ENCODE data around the gene IGLL5. TPM values are rescaled to one million over a fixed set of nuclear protein-coding genes. Genes with fewer than 3 reads are reported as not detected.

IGLL5 gene
- total and polyA plus RNA-seq, 2 of the 13 experiments (the other 11 are each of a cell fraction or from before 2014, with no cell fraction given): not detected

DNA sequence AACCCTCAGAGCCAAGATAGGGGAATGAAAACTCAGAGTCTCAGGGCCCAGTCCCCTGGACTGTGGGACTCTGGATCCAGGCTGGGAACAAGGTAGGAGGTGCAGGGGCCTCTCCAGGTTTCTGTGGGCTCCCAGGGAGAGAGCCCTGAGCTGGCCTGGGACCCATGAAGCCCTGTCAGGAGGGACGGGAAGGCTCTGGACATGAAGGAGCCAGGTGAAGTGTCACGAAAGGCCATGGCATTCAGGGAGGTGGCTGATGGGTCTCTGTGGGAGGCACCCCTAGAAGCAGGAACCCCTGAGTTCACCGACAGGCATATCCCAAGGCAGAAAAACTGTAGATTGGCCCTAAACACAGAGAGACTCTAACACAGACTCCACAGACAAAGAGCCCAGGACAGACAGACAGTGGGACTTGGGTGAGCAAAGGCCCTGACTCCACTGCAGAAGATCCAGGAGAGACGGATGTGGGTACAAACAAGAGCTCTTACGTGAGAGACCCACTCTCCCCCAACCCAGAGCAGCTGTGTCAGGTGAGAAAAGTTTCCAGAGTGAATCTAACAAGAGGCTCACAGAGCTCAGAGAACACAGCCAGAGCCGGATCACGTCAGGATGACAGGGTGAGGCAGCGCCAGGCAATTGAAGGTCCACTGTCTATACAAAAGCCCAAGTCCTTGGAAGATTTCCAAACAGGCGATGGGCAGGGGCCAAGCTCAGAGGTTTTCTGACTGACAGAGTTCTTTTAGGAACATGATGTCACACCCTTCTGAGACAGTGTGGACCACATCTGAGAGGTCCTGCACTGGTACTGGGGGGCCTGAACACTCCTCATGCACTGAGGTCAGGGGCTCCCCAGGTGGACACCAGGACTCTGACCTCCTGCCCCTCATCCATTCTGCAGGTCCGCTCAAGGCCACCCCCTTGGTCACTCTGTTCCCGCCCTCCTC lies 27.4 kb downstream of the IGLL5 start (continued):
- TF ChIP-seq, protein P1, sequence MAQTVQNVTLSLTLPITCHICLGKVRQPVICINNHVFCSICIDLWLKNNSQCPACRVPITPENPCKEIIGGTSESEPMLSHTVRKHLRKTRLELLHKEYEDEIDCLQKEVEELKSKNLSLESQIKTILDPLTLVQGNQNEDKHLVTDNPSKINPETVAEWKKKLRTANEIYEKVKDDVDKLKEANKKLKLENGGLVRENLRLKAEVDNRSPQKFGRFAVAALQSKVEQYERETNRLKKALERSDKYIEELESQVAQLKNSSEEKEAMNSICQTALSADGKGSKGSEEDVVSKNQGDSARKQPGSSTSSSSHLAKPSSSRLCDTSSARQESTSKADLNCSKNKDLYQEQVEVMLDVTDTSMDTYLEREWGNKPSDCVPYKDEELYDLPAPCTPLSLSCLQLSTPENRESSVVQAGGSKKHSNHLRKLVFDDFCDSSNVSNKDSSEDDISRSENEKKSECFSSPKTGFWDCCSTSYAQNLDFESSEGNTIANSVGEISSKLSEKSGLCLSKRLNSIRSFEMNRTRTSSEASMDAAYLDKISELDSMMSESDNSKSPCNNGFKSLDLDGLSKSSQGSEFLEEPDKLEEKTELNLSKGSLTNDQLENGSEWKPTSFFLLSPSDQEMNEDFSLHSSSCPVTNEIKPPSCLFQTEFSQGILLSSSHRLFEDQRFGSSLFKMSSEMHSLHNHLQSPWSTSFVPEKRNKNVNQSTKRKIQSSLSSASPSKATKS (CRISPR knock-in tag; IDR thresholded peaks at IDR 0.05): no peak
- TF ChIP-seq, protein P2, sequence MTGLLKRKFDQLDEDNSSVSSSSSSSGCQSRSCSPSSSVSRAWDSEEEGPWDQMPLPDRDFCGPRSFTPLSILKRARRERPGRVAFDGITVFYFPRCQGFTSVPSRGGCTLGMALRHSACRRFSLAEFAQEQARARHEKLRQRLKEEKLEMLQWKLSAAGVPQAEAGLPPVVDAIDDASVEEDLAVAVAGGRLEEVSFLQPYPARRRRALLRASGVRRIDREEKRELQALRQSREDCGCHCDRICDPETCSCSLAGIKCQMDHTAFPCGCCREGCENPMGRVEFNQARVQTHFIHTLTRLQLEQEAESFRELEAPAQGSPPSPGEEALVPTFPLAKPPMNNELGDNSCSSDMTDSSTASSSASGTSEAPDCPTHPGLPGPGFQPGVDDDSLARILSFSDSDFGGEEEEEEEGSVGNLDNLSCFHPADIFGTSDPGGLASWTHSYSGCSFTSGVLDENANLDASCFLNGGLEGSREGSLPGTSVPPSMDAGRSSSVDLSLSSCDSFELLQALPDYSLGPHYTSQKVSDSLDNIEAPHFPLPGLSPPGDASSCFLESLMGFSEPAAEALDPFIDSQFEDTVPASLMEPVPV (CRISPR knock-in tag; IDR thresholded peaks at IDR 0.05): no peak
- TF ChIP-seq XRCC5 (optimal IDR thresholded peaks at IDR 0.05; ENCODE audit: low read length): no peak
- TF ChIP-seq, protein P3, sequence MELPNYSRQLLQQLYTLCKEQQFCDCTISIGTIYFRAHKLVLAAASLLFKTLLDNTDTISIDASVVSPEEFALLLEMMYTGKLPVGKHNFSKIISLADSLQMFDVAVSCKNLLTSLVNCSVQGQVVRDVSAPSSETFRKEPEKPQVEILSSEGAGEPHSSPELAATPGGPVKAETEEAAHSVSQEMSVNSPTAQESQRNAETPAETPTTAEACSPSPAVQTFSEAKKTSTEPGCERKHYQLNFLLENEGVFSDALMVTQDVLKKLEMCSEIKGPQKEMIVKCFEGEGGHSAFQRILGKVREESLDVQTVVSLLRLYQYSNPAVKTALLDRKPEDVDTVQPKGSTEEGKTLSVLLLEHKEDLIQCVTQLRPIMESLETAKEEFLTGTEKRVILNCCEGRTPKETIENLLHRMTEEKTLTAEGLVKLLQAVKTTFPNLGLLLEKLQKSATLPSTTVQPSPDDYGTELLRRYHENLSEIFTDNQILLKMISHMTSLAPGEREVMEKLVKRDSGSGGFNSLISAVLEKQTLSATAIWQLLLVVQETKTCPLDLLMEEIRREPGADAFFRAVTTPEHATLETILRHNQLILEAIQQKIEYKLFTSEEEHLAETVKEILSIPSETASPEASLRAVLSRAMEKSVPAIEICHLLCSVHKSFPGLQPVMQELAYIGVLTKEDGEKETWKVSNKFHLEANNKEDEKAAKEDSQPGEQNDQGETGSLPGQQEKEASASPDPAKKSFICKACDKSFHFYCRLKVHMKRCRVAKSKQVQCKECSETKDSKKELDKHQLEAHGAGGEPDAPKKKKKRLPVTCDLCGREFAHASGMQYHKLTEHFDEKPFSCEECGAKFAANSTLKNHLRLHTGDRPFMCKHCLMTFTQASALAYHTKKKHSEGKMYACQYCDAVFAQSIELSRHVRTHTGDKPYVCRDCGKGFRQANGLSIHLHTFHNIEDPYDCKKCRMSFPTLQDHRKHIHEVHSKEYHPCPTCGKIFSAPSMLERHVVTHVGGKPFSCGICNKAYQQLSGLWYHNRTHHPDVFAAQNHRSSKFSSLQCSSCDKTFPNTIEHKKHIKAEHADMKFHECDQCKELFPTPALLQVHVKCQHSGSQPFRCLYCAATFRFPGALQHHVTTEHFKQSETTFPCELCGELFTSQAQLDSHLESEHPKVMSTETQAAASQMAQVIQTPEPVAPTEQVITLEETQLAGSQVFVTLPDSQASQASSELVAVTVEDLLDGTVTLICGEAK (IDR thresholded peaks at IDR 0.05): no peak
- TF ChIP-seq, protein P3 (CRISPR knock-in tag; IDR thresholded peaks at IDR 0.05): no peak
- no peak for TF ChIP-seq MZF1 (CRISPR knock-in tag; IDR thresholded peaks at IDR 0.05; ENCODE audit: borderline replicate concordance)
- TF ChIP-seq ZNF264 (CRISPR knock-in tag; IDR thresholded peaks at IDR 0.05): no peak
- TF ChIP-seq ARNT (IDR thresholded peaks at IDR 0.05): no peak
